Measurements from ENCODE around the gene QRFP.
"Not testable (repeated sequence)": the region's sequence is repeated elsewhere in the genome, so short reads cannot be mapped to it uniquely, and the experiment has no call there.

The QRFP gene

GRCh38 chr9:130918826-130919558, 22.4 kb upstream of the QRFP start:
- no peak for DNase-seq

GRCh38 chr9:130918101-130918825, 21.7 kb upstream of the QRFP start:
- DNase-seq: no peak

- DNase-seq: no peak
These were observed 20.8 kb upstream of the QRFP start for GRCh38 chr9:130917168-130917960.

GRCh38 chr9:130915096-130915447, 18.5 kb upstream of the QRFP start:
- no peak for DNase-seq

- no peak for DNase-seq
These were observed 17.9 kb upstream of the QRFP start for GRCh38 chr9:130914417-130915095.

GRCh38 chr9:130913599-130914416, 17.2 kb upstream of the QRFP start:
- DNase-seq: no peak

GRCh38 chr9:130912932-130913598, 16.5 kb upstream of the QRFP start:
- no peak for DNase-seq

- no peak for DNase-seq
These were observed 14.8 kb upstream of the QRFP start for GRCh38 chr9:130911254-130912049.

GRCh38 chr9:130910670-130911069, 14.1 kb upstream of the QRFP start:
- not testable (repeated sequence) for DNase-seq

GRCh38 chr9:130910041-130910440, 13.4 kb upstream of the QRFP start:
- DNase-seq: not testable (repeated sequence)

- no peak for DNase-seq
These were observed 12.3 kb upstream of the QRFP start for GRCh38 chr9:130908878-130909355.

- no peak for DNase-seq
These were observed 11.7 kb upstream of the QRFP start for GRCh38 chr9:130908146-130908877.

GRCh38 chr9:130906735-130907416, 10.3 kb upstream of the QRFP start:
- DNase-seq: no peak

GRCh38 chr9:130905902-130906734, 9.5 kb upstream of the QRFP start:
- DNase-seq: no peak

- no peak for DNase-seq
These were observed 8.7 kb upstream of the QRFP start for GRCh38 chr9:130905125-130905901.

- DNase-seq: no peak
These were observed 7.7 kb upstream of the QRFP start for GRCh38 chr9:130904070-130905044.
